GM19372 (cell line): ENCODE data around the gene DDX25.
"Not testable (repeated sequence)": the region's sequence is repeated elsewhere in the genome, so short reads cannot be mapped to it uniquely, and the experiment has no call there.

Source experiments
- ATAC-seq: cut with Tn5 transposase; IDR thresholded peaks from one replicate; pipeline ENCODE4 v1.9.1; 2021; ENCODE audit warnings: mild to moderate bottlenecking, low read depth, moderate library complexity; ENCODE audit not compliant: unreplicated experiment

DDX25 gene

DNA sequence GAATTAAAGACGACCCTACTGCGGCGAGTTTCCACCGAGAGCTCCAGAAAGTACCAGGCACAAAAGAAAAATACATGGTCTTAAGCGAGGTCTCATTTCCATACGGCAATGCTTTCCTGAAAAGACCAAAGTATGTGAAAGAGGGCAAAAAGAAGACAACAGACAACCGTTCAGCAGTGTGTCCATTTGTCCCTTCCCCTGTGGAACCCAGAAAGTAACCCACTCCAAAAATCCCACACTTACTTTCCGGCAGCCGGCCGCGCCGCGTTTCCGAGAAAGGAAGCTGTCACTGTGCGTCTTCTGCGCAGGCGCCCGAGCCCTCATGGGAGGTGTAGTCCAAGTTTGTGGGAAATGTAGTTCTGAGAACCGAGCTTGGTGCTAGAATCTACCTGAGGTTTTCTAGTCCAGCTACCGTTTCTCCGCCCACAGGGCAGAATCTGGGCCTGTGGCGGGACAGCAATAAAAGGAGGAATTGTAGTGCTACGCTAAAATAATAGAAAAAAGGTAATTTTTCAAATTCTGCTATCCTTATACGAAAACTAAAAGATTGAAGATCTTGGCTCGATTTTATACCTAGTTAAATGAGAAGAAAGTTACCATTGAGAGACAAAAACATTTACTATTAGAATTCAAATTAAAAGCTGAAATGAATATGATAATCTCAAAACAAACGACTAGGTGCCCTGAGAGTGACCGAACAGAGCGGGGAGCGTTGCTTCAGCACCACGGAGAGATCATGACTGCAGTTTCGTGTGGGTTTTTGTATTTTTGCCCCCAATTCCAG lies 1.2 kb upstream of the DDX25 start, which contains the start of gene PUS3:
PUS3 (minus strand) TSS at position 280 of the 784 bp plus-strand sequence. CDS start 6,922 bp downstream, outside the sequence.
- peak; percentile 99 for ATAC-seq

- ATAC-seq: no peak
These were observed 370 bp downstream of the DDX25 start for GRCh38 chr11:125904678-125905077.

DNA sequence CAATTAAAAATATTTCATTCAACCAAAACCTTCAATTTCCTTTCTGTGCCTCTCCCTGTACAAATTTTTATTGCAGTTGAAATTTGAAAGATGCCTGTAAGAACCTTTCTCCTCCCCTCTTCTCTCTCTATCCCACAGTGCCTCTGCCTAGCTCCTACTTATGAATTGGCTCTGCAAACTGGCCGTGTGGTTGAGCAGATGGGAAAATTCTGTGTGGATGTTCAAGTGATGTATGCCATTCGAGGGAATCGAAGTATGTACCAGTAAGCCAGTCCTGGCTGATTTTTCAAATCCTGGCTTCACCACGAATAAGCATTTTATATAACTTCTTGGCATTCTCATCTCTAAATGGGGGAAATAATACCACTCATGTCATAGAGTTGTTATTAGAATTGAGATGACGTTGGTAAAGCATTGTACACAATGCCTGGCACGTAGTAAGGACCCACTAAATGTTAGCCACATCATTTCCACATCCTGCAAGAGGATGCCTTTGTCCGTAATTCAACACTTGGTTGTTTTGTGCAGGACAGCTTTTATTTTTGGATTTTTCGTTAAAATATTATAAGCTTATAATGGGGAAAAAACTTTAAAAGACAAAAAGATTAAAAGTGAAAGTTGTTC lies 6.0 kb downstream of the DDX25 start:
- no peak for ATAC-seq

DNA sequence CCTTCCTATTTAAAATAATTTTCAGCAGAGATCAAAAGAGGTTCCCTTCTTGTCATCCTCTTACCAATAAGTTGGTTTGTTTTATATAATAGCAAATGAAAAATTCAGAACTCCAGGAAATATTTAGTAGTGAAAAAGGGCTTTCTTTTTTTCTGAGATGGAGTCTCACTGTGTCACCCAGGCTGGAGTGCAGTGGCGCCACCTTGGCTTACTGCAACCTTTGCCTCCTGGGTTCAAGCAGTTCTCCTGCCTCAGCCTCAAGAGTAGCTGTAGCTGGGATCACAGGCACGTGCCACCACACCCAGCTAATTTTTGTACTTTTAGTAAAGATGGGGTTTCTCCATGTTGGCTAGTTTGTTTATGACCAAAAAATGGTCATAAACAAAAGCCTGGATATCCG lies 10.3 kb downstream of the DDX25 start:
- ATAC-seq: not testable (repeated sequence)

DNA sequence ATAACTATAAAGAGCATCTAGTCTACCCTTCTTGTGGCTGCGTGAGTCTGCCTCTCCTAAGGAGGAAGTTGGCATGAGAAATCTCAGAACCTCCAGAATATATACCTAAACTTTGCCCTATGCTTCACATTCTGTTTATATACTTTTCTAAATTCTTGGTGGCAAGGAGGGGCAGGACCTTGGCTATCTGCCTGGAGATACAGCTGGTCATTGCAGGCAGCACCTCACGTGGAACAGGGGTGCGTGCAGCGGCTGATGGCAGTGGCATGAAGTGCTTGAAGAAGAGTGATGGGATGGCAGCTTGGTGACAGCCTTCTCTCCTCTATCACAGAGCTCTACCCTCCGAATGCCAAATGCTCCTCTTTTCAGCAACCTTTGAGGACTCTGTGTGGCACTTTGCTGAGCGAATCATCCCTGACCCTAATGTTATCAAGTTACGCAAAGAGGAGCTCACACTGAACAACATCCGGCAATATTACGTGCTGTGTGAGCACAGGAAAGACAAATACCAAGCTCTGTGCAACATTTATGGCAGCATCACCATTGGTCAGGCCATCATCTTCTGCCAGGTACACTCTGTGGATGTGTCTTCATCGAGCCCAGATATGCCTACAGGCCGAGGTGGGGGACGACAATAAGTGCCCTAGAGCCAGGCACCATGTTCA lies 12.5 kb downstream of the DDX25 start:
- ATAC-seq: no peak

DNA sequence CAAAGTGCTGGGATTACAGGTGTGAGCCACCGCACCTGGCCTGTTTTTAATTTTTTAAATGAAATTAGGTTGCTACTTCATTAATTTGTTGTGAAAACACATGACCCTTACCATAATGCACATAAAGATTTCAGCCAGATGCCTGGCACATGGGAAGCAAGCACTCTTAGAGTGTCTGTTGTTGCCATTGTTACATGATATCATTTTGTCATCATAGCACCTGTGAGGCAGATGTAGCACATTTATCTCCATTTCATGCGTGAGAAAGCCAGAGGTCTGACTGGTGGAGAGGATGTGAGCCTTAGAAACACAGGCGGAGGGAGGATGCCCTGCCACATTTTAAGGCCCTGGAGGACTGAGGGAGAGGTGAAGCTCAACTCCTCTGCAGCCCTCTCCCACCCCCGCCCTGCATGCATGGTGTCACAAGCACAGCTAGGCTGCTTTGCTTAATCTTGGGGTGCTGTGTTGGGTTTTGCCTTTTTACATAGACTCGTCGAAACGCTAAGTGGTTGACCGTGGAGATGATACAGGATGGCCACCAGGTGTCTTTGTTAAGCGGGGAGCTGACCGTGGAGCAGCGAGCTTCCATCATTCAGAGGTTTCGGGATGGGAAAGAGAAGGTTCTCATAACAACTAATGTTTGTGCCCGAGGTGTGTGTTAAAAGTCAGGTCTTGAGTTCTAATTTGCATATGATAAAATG lies 14.0 kb downstream of the DDX25 start:
- ATAC-seq: no peak

- ATAC-seq: no peak
These were observed 16.7 kb downstream of the DDX25 start for GRCh38 chr11:125921042-125921441.

- no peak for ATAC-seq
These were observed 17.8 kb downstream of the DDX25 start for GRCh38 chr11:125922156-125922555.

DNA sequence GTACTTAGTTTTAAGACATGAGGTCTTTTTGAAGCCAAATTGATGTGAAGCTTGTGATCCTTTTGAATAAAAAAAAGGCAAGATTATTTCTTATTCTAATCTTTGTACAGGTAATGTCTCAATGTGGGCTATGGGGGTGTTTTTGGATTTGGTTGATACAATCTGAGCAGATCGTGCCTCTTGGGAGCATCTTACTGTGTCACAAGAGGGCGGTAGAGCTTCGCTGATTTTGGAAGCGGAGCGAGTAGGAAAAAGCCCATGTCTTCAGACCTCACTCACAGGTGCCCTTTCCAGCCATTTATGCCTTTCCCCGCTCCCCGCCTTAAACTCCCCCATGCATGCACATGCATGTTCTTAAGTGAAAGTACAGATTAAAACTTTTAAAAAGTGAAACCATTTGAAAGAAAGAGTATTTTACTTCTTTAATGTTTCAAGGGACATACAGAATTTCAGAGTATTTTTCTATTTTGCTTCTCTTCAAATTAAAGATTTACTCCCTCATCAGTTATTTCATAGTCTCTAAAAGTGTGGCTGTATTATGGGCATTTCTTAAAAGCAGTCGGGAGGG lies 18.8 kb downstream of the DDX25 start:
- ATAC-seq: no peak

DNA sequence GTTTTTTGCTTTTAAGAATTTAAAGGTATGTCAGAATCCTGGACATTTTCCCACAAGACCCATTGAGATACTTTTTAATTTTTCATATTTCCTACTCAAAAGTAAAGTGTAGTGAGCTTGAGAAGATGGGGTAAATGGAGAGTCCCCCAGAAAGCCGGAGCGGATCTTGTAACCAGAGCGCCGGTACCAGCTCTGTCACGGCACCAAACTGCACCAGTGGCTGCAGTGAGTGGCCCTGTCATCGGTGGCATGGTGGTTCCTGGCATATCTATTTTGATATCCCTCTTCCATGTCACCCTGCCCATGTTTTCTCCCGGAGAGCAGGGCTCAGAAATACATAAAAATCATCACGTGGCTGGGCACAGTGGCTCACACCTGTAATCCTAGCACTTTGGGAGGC lies 19.3 kb downstream of the DDX25 start:
- ATAC-seq: no peak

- ATAC-seq: no peak
These were observed 20.2 kb downstream of the DDX25 start for GRCh38 chr11:125924384-125925007.

DNA sequence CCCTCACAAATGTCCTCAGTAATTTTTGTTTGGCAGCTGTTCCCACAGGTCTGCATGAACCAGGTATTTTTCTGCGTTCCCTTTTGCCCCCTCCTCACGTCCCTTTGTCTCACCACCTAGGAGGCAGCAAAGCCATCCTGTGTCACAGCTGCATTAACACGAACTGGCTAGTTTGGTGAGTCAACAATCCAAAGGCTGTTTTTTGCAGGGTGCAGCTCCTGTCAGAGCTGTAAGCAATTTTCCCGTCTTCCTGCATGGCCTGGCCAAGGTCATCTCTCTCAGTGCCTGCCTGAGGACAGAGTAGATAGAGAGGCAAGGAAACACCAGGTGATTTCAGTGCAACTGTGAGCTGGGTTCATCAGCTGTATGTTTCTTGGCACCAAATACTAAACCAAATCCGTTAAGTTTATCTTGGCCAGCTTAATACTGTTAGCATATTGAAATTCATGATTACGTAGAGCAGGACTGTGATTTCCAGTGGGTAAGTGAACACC lies 21.0 kb downstream of the DDX25 start:
- ATAC-seq: no peak

GRCh38 chr11:125925804-125926203 lies 21.5 kb downstream of the DDX25 start:
- no peak for ATAC-seq

DNA sequence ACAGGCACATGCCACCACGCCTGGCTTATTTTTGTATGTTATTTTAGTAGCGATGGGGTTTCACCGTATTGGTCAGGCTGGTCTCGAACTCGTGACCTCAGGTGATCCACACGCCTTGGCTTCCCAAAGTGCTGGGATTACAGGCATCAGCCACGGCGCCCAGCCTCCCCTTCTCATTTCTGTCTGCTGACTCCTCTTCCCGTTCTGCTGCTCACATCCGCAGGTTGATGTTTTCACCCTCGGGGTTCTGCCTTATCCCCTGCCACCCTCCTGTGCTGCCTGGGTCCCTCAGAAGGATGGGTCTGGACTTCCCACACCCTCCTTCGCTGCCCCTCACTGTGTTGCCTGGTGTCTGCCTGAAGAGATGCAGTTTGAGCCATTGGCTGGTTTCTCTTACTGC lies 22.4 kb downstream of the DDX25 start:
- ATAC-seq: no peak

DNA sequence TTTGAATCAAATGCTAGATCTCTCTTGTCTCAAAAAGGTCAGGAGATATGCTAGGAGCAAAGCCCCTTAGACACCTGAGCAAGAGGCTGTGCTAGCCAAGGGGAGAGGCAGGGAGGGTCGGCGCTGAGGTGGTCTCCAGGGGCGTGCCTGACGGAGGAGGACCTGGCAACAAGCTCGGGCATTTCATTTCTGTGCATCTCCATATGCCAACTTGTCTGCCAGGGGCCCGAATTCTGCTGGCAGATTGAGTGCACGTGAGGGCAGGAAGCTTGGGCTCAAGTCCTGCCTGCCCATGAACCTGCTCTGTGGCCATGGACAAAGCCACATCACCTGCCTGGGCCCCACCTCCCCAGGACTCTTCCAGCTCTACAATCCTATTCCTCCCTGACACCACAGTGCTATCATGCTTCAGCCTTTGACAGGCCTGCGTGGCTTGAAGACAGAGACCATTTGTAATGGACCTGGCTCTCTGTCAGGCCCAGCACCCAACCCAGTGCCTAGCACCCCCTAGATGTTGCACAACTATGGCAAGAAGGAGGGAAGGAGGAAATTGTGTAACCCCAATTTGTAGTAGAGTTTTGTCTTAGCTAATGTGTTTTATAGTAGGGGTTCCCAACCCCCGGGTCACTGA lies 25.3 kb downstream of the DDX25 start:
- no peak for ATAC-seq

DNA sequence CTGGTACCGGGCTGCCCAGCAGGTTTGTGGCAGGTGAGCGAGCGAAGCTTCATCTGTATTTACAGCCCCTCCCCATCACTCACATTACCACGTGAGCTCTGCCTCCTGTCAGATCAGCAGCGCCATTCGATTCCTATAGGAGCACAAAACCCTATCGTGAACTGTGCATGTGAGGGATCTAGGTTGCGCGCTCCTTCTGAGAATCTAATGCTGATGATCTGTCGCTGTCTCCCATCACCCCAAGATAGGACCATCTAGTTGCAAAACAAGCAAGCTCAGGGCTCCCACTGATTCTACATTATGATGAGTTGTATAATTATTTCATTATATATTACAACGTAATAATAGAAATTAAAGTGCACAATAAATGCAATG lies 25.8 kb downstream of the DDX25 start:
- ATAC-seq: no peak

- ATAC-seq: no peak
These were observed 26.8 kb downstream of the DDX25 start for GRCh38 chr11:125931116-125931515.

- no peak for ATAC-seq
These were observed 27.4 kb downstream of the DDX25 start for GRCh38 chr11:125931668-125932067.

- ATAC-seq: no peak
These were observed 28.0 kb downstream of the DDX25 start for GRCh38 chr11:125932301-125932700.
